ENCODE results near the gene CNRIP1.

The CNRIP1 gene

GRCh38 chr2:68251187-68251854 is 68.4 kb downstream of the CNRIP1 start:
- peak; percentile 51 to 62 (median 62) for DNase-seq (ENCODE audit: low read depth in 3 of 3)

DNA sequence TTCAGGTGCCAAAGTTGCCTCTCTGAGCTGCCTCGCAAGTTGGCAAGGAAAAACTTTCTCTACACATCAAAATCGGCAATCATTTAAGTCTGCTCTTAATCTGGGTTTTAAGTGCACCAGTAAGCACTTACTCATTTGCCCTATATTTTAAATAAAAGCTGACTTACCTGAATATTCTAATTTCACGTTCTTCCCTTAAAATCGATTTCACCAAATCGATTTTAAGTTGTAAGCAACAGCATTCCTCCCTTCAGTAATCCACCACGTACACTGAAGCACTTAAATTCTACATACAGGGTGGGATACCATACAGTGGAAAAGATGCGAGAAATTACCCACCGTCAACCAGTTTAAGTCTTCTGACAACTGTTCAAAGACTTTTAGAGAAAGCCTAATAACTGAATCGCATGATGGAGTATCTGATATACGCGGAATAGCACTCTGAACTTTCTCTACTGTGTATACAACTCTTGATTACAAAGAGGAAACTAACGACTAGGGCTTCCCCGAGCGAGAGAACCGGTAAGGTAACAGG is 69.0 kb downstream of the CNRIP1 start:
- no peak for DNase-seq (ENCODE audit: low read depth in 3 of 3)

- DNase-seq (ENCODE audit: low read depth in 3 of 3) = no peak
Observed at GRCh38 chr2:68250196-68250595, 69.6 kb downstream of the CNRIP1 start.

- no peak for DNase-seq (ENCODE audit: low read depth in 3 of 3)
Observed at GRCh38 chr2:68248806-68249205, 70.9 kb downstream of the CNRIP1 start.

DNA sequence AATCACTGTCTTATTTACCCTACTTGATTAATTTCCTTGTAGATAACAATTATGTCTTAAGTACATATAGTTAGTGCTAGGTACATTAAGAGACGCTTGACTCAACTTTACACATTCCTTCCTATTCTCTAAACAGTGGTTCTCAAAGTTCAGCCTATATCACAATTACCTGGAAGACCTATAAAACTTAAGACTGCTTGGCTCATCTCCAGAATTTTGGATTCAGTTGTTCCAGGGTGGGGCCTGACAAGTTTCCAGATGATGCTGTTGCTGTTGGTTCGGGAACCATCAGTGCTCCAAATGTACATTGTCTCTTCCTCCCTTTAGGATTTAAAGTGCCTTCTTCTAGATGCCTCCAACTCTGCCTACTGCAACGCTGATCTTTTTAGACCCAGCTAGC is 71.4 kb downstream of the CNRIP1 start:
- no peak for DNase-seq (ENCODE audit: low read depth in 3 of 3)

- DNase-seq (ENCODE audit: low read depth in 3 of 3) = no peak
Observed at GRCh38 chr2:68246396-68246795, 73.4 kb downstream of the CNRIP1 start.

- DNase-seq (ENCODE audit: low read depth in 3 of 3) = no peak
Observed at GRCh38 chr2:68245672-68246071, 74.1 kb downstream of the CNRIP1 start.

- DNase-seq (ENCODE audit: low read depth in 3 of 3) = no peak
Observed at GRCh38 chr2:68245066-68245465, 74.7 kb downstream of the CNRIP1 start.

DNA sequence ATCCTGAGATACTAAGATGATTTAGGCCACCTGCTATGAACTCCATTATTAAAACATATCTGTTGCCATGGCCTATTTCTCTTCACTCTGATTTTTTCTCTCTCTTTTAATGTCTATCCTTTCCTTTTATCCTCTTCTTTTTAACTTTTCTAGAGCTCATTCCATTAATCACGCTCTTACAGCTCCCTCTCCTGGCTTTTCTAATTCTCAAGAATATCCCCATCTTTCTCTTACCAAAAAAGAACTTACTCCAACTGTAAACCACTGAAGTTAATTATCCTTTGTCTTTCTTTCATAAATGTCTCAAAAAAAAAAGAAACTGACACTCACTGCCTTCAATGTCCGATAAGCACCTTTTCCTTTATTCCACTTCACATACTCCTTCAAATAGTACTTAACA is 75.3 kb downstream of the CNRIP1 start:
- DNase-seq (ENCODE audit: low read depth in 3 of 3) = no peak

Measured in stimulated activated CD4-positive, alpha-beta T cell treated with anti-CD3 and anti-CD28 coated beads, TNF-alpha, amount 100 ng/mL, for 24 hours (primary cell).